Activated naive CD8-positive, alpha-beta T cell treated with anti-CD3 and anti-CD28 coated beads, Interleukin-2, amount 10 ng/mL, durations not matched to agents 7 days and 5 days (primary cell): ENCODE results near the gene GRK5. TPM values are rescaled to one million over a fixed set of nuclear protein-coding genes. Genes with fewer than 3 reads are reported as not detected.
"Not testable (repeated sequence)": the region's sequence is repeated elsewhere in the genome, so short reads cannot be mapped to it uniquely, and the experiment has no call there.

Source experiments
- ATAC-seq: fragments of 150-1000 bp; cut with Tn5 transposase; one replicate; pipeline ENCODE4 v1.10.0; 2021; ENCODE audit warnings: low read depth, moderate library complexity
- POLR2A ChIA-PET: fragments of 350-600 bp; sonication (Branson Sonifier 250); formaldehyde crosslinking; loops from one replicate; lab custom pipeline; 2021; ENCODE audit warnings: antibody characterized with exemption; lab: Charles Lee
- DNase-seq: peaks from one replicate; pipeline ENCODE4 v3.0.0; 2021
- H3K27ac Mint-ChIP-seq: one replicate; pipeline ENCODE4 v1.8.0; 2022; ENCODE audit warnings: mild to moderate bottlenecking, mixed read lengths
- H3K27me3 Mint-ChIP-seq: one replicate; pipeline ENCODE4 v1.8.0; 2022; ENCODE audit warnings: mild to moderate bottlenecking, moderate library complexity, mixed read lengths
- H3K36me3 Mint-ChIP-seq: one replicate; pipeline ENCODE4 v1.8.0; 2021; ENCODE audit warnings: mild to moderate bottlenecking, mixed read lengths
- H3K4me1 Mint-ChIP-seq: one replicate; pipeline ENCODE4 v1.8.0; 2021; ENCODE audit warnings: mixed read lengths
- H3K4me3 Mint-ChIP-seq: one replicate; pipeline ENCODE4 v1.8.0; 2022; ENCODE audit warnings: mild to moderate bottlenecking, moderate library complexity, mixed read lengths
- H3K9me3 Mint-ChIP-seq: one replicate; pipeline ENCODE4 v1.8.0; 2021; ENCODE audit warnings: mixed read lengths
- total RNA-seq, 2 experiments: library from RNA; stranded (reverse); gene quantifications; one replicate each; pipeline ENCODE4 v1.2.3, GENCODE V29; 2021

Gene GRK5
- total RNA-seq, 2 experiments from 2014 or later, result 19.6 to 21.8 TPM

GRCh38 chr10:119431773-119432135, 224.4 kb downstream of the GRK5 start:
- ATAC-seq (no peak), DNase-seq (no peak)
- Mint-ChIP-seq H3K9me3 (peaks cover 14% of the 10 kb centered on the region), H3K27me3 (no peaks in the 10 kb centered on the region), H3K36me3 (peaks cover 43% of the 10 kb centered on the region), H3K4me1 (peaks cover 16% of the 10 kb centered on the region), H3K4me3 (no peak overlapping the region), H3K27ac (no peak overlapping the region)
- POLR2A ChIA-PET, result no interaction called here

- H3K27ac Mint-ChIP-seq, H3K4me3 Mint-ChIP-seq, ATAC-seq, POLR2A ChIA-PET, H3K4me1 Mint-ChIP-seq, H3K27me3 Mint-ChIP-seq, DNase-seq: not testable (repeated sequence)
- Mint-ChIP-seq H3K36me3 (peaks cover 45% of the 10 kb centered on the region), H3K9me3 (peaks cover 14% of the 10 kb centered on the region)
These were observed 227.6 kb downstream of the GRK5 start for GRCh38 chr10:119434942-119435341.

GRCh38 chr10:119438717-119439116, 231.3 kb downstream of the GRK5 start:
- H3K4me1 Mint-ChIP-seq, result no peaks in the 10 kb centered on the region
- ATAC-seq (no peak), DNase-seq (no peak)
- H3K27ac Mint-ChIP-seq, result no peak overlapping the region
- no peaks in the 10 kb centered on the region for H3K27me3 Mint-ChIP-seq
- H3K36me3 Mint-ChIP-seq, result peaks cover 34% of the 10 kb centered on the region
- H3K9me3 Mint-ChIP-seq, result peaks cover 11% of the 10 kb centered on the region
- no peak overlapping the region for H3K4me3 Mint-ChIP-seq
- POLR2A ChIA-PET, result interaction anchor here (0.6 to 1.8 kb wide), 2 partner anchors 31 to 334 kb away, joined by 3 to 5 read pairs; partner anchors contain the start of gene DENND10

GRCh38 chr10:119439922-119440321, 232.6 kb downstream of the GRK5 start:
- H3K9me3 Mint-ChIP-seq, result peaks cover 6% of the 10 kb centered on the region
- DNase-seq (no peak), ATAC-seq (no peak)
- no peaks in the 10 kb centered on the region for H3K27me3 Mint-ChIP-seq
- peaks cover 2% of the 10 kb centered on the region for H3K4me1 Mint-ChIP-seq
- peaks cover 22% of the 10 kb centered on the region for H3K36me3 Mint-ChIP-seq
- H3K27ac Mint-ChIP-seq, result no peak overlapping the region
- H3K4me3 Mint-ChIP-seq, result no peak overlapping the region
- POLR2A ChIA-PET, result interaction anchor here (1.8 kb wide), 1 partner anchor 335 kb away, joined by 5 read pairs; the partner anchor contains the start of gene DENND10

- no peak overlapping the region for H3K27ac Mint-ChIP-seq
- no peak overlapping the region for H3K4me3 Mint-ChIP-seq
- ATAC-seq (no peak), DNase-seq (no peak)
- peaks cover 12% of the 10 kb centered on the region for H3K4me1 Mint-ChIP-seq
- H3K27me3 Mint-ChIP-seq, result no peaks in the 10 kb centered on the region
- peaks cover 12% of the 10 kb centered on the region for H3K36me3 Mint-ChIP-seq
- POLR2A ChIA-PET, result no interaction called here
- H3K9me3 Mint-ChIP-seq, result no peaks in the 10 kb centered on the region
These were observed 233.9 kb downstream of the GRK5 start for GRCh38 chr10:119441151-119441821.

GRCh38 chr10:119441921-119442757, 234.8 kb downstream of the GRK5 start:
- POLR2A ChIA-PET, result no interaction called here
- Mint-ChIP-seq H3K27ac (peak overlapping the region; percentile 38), H3K27me3 (no peaks in the 10 kb centered on the region), H3K4me1 (peaks cover 12% of the 10 kb centered on the region), H3K9me3 (no peaks in the 10 kb centered on the region), H3K36me3 (peaks cover 12% of the 10 kb centered on the region), H3K4me3 (no peak overlapping the region)
- ATAC-seq (no peak), DNase-seq (no peak)

- H3K9me3 Mint-ChIP-seq, result no peaks in the 10 kb centered on the region
- peaks cover 12% of the 10 kb centered on the region for H3K4me1 Mint-ChIP-seq
- POLR2A ChIA-PET, result interaction anchor here (1.0 kb wide), 1 partner anchor 50 kb away, joined by 4 read pairs; no protein-coding TSS in a partner anchor
- peak overlapping the region; percentile 38 for H3K27ac Mint-ChIP-seq
- ATAC-seq (no peak), DNase-seq (no peak)
- H3K4me3 Mint-ChIP-seq, result no peak overlapping the region
- no peaks in the 10 kb centered on the region for H3K27me3 Mint-ChIP-seq
- H3K36me3 Mint-ChIP-seq, result peaks cover 16% of the 10 kb centered on the region
These were observed 235.3 kb downstream of the GRK5 start for GRCh38 chr10:119442758-119443060.

GRCh38 chr10:119443441-119443840, 236.1 kb downstream of the GRK5 start:
- H3K27me3 Mint-ChIP-seq, result no peaks in the 10 kb centered on the region
- no peak for ATAC-seq
- peaks cover 12% of the 10 kb centered on the region for H3K36me3 Mint-ChIP-seq
- peaks cover 12% of the 10 kb centered on the region for H3K4me1 Mint-ChIP-seq
- DNase-seq, result no peak
- POLR2A ChIA-PET, result interaction anchor here (1.0 kb wide), 1 partner anchor 50 kb away, joined by 4 read pairs; no protein-coding TSS in a partner anchor
- H3K27ac Mint-ChIP-seq, result no peak overlapping the region
- H3K4me3 Mint-ChIP-seq, result no peak overlapping the region
- H3K9me3 Mint-ChIP-seq, result no peaks in the 10 kb centered on the region

GRCh38 chr10:119443970-119444660, 236.7 kb downstream of the GRK5 start:
- DNase-seq (no peak), ATAC-seq (no peak)
- Mint-ChIP-seq H3K4me1 (peaks cover 12% of the 10 kb centered on the region), H3K9me3 (no peaks in the 10 kb centered on the region), H3K4me3 (no peak overlapping the region), H3K27ac (no peak overlapping the region), H3K36me3 (peaks cover 12% of the 10 kb centered on the region), H3K27me3 (no peaks in the 10 kb centered on the region)
- POLR2A ChIA-PET, result interaction anchor here (0.9 to 1.7 kb wide), 3 partner anchors 35 to 238 kb away, joined by 5 to 7 read pairs (median 7); no protein-coding TSS in a partner anchor

GRCh38 chr10:119444866-119445265, 237.5 kb downstream of the GRK5 start:
- DNase-seq (no peak), ATAC-seq (peak; percentile 11)
- Mint-ChIP-seq H3K36me3 (peaks cover 8% of the 10 kb centered on the region), H3K4me1 (peaks cover 12% of the 10 kb centered on the region), H3K4me3 (no peak overlapping the region), H3K27ac (no peak overlapping the region), H3K9me3 (no peaks in the 10 kb centered on the region), H3K27me3 (no peaks in the 10 kb centered on the region)
- POLR2A ChIA-PET, result interaction anchor here (0.7 to 1.7 kb wide), 4 partner anchors 34 to 245 kb away, joined by 3 to 7 read pairs (median 6); no protein-coding TSS in a partner anchor

GRCh38 chr10:119445311-119445934, 238.1 kb downstream of the GRK5 start:
- POLR2A ChIA-PET, result interaction anchor here (0.7 to 1.7 kb wide), 5 partner anchors 33 to 246 kb away, joined by 3 to 7 read pairs (median 5); no protein-coding TSS in a partner anchor
- ATAC-seq (peak; percentile 82), DNase-seq (peak; percentile 83)

GRCh38 chr10:119445935-119446317, 238.6 kb downstream of the GRK5 start:
- ATAC-seq, result no peak
- no peaks in the 10 kb centered on the region for H3K9me3 Mint-ChIP-seq
- POLR2A ChIA-PET, result interaction anchor here (0.7 to 1.7 kb wide), 4 partner anchors 43 to 246 kb away, joined by 3 to 7 read pairs (median 5); no protein-coding TSS in a partner anchor
- no peak overlapping the region for H3K4me3 Mint-ChIP-seq
- no peaks in the 10 kb centered on the region for H3K27me3 Mint-ChIP-seq
- DNase-seq, result no peak
- H3K4me1 Mint-ChIP-seq, result peaks cover 12% of the 10 kb centered on the region
- H3K27ac Mint-ChIP-seq, result peak overlapping the region; percentile 72
- H3K36me3 Mint-ChIP-seq, result peaks cover 4% of the 10 kb centered on the region

More at GRCh38 chr10:119445311-119445934, 238.1 kb downstream of the GRK5 start:
- peaks cover 8% of the 10 kb centered on the region for H3K36me3 Mint-ChIP-seq
- H3K9me3 Mint-ChIP-seq, result no peaks in the 10 kb centered on the region
- H3K4me3 Mint-ChIP-seq, result no peak overlapping the region
- peak overlapping the region; percentile 72 for H3K27ac Mint-ChIP-seq
- peaks cover 12% of the 10 kb centered on the region for H3K4me1 Mint-ChIP-seq
- H3K27me3 Mint-ChIP-seq, result no peaks in the 10 kb centered on the region
